Adrenal gland (tissue), 12 donors: Measurements from ENCODE around the gene CELF5. TPM values are rescaled to one million over a fixed set of nuclear protein-coding genes. Genes with fewer than 3 reads are reported as not detected.

Source experiments
- DNase-seq, 7 donors: peaks; one replicate each; pipeline ENCODE4 v3.0.0-alpha.2; 2019 to 2020
- H3K27ac ChIP-seq, 5 donors: fragments of 200-600 bp; sonication (generic) in 4 of 5; 1 replicate in 3 of 5; 2 replicates in 2 of 5; pipeline versions ENCODE4 v1.5.1 to v1.8.0; 2016 to 2020; ENCODE audit warnings: mild to moderate bottlenecking in 1 of 5
- H3K27me3 ChIP-seq: fragments of 200-600 bp; 2 replicates; pipeline ENCODE4 v1.8.0; 2021
- H3K36me3 ChIP-seq, 2 donors: fragments of 200-600 bp; replicated peaks in 1 of 2; 1 replicate in 1 of 2; 2 replicates in 1 of 2; pipeline versions ENCODE4 v1.5.1 to v1.8.0; 2018 to 2022
- H3K4me1 ChIP-seq, 2 donors: fragments of 200-600 bp; replicated peaks in 1 of 2; 1 replicate in 1 of 2; 2 replicates in 1 of 2; pipeline versions ENCODE4 v1.5.1 to v1.8.0; 2018 to 2021
- H3K4me3 ChIP-seq, 4 donors: fragments of 200-600 bp; sonication (generic) in 3 of 4; one replicate each; pipeline ENCODE4 v1.5.1; 2016 to 2018
- H3K9me3 ChIP-seq, 3 donors: fragments of 200-600 bp; sonication (generic) in 1 of 3; replicated peaks in 1 of 3; 1 replicate in 2 of 3; 2 replicates in 1 of 3; pipeline versions ENCODE4 v1.5.1 to v1.8.0; 2016 to 2021
- POLR2A ChIP-seq, 2 donors: fragments of 450-650 bp; IDR thresholded peaks; one replicate each; pipeline ENCODE4 v1.6.1; 2017; ENCODE audit warnings: antibody characterized with exemption in 2 of 2, mild to moderate bottlenecking in 2 of 2, moderate library complexity in 1 of 2
- WGBS, 4 donors: extraction: QIAGEN DNeasy Blood & Tissue Kit in 2 of 4; methylation state at CpG; one replicate each; pipeline versions ENCODE4 v1.1.5 to v1.1.7; 2013 to 2017; 5-methylcytosine and 5-hydroxymethylcytosine counted together
- intact Hi-C, 2 donors: fragments of 100-400 bp; cut with DNase I; formaldehyde crosslinking; loops; one replicate each; pipeline versions ENCODE4 v1.14.1 to v1.15.0; 2022 to 2023
- polyA plus RNA-seq, 3 donors: library from polyadenylated mRNA; stranded (reverse); fragments of 200-250 nt in 2 of 3; fragments of 350-450 nt in 1 of 3; fragmentation: Illumina TruSeq in 1 of 3; extraction: RNeasy Lipid Tissue Mini Kit (QIAGEN cat#74804) in 1 of 3; gene quantifications; one replicate each; pipeline ENCODE4 v1.2.3, GENCODE V29; 2013 to 2014
- total RNA-seq, 9 donors: library from RNA; depleted of rRNA in 4 of 9; stranded (reverse); fragments of >200 nt in 4 of 9; fragments of 120-200 nt in 1 of 9; fragmentation: NEBNext Ultra II Directional in 1 of 9; extraction: Animal tissue kit (Norgen Biotek cat#: 25700) in 1 of 9; gene quantifications; one replicate each; pipeline versions ENCODE4 v1.1.0 to v1.2.4, GENCODE V29; 2013 to 2023
- TF ChIP-seq, protein P1 (sequence below), 6 experiments: fragments of 450-650 bp in 4 of 6; fragments of 200-600 bp in 2 of 6; sonication (generic) in 1 of 6; IDR thresholded peaks; 1 replicate in 5 of 6; 2 replicates in 1 of 6; pipeline versions ENCODE4 v1.5.1 to v1.8.0; 2016 to 2021; ENCODE audit warnings: antibody characterized with exemption in 6 of 6, mild to moderate bottlenecking in 2 of 6, moderate library complexity in 1 of 6
- donor health status: healthy with polysubstance abuse.
- donor health status: Bipolar disorder and iron deficiency.
- donor health status: DM: yes; HTN: yes; CAD: no.
- donor health status: DM: no; HTN: no; CAD: no.
- donor health status: DM: no; HTN: no; CAD: no.
- donor health status: DM: yes; HTN: yes; CAD: no.

The CELF5 gene
- total and polyA plus RNA-seq, 12 donors = 0.08 to 1.6 (median 0.58) TPM; not detected in 4

DNA sequence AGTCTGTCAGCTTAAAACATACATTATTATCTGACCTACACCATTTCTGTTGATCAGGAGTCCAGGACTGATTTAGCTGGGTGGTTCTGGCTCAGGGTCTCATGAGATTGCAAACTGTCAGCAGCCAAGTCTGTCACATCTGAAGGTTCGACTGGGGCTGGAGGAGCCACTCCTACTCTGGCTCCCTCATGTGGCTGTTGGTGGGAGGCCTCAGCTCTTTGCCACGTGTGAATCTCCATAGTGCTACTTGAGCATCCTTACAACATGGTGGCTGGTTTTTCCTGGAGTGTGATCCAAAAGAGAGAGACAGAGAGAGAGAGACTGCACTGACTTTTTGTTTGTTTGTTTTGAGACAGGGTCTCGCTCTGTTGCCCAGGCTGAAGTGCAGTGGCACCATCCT, 78.3 kb downstream of the CELF5 start:
- no peak overlapping the region for H3K27ac ChIP-seq
- peaks cover 14% of the 10 kb centered on the region for H3K27me3 ChIP-seq
- no peak for DNase-seq
- no peaks in the 10 kb centered on the region for H3K36me3 ChIP-seq
- WGBS, 4 donors = 54 to 74% (median 63%) methylated on average over 2 to 3 of the region's 3 CpGs
- TF ChIP-seq, protein P1, sequence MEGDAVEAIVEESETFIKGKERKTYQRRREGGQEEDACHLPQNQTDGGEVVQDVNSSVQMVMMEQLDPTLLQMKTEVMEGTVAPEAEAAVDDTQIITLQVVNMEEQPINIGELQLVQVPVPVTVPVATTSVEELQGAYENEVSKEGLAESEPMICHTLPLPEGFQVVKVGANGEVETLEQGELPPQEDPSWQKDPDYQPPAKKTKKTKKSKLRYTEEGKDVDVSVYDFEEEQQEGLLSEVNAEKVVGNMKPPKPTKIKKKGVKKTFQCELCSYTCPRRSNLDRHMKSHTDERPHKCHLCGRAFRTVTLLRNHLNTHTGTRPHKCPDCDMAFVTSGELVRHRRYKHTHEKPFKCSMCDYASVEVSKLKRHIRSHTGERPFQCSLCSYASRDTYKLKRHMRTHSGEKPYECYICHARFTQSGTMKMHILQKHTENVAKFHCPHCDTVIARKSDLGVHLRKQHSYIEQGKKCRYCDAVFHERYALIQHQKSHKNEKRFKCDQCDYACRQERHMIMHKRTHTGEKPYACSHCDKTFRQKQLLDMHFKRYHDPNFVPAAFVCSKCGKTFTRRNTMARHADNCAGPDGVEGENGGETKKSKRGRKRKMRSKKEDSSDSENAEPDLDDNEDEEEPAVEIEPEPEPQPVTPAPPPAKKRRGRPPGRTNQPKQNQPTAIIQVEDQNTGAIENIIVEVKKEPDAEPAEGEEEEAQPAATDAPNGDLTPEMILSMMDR (IDR thresholded peaks at IDR 0.05) = no peak
- H3K4me1 ChIP-seq = peaks cover 0 to 7% of the 10 kb centered on the region in 2 donors
- no peak overlapping the region for H3K4me3 ChIP-seq
- no peaks in the 10 kb centered on the region for H3K9me3 ChIP-seq
- intact Hi-C loops = no loop called here

- no peak overlapping the region for H3K4me3 ChIP-seq
- no peak for TF ChIP-seq POLR2A (IDR thresholded peaks at IDR 0.05)
- TF ChIP-seq, protein P1 (IDR thresholded peaks at IDR 0.05) = peak; percentile 80 to 92 (median 88)
- DNase-seq = peak; percentile 57 to 86 (median 76)
- H3K36me3 ChIP-seq = no peaks in the 10 kb centered on the region
- H3K27ac ChIP-seq = no peak overlapping the region
- intact Hi-C loops = no loop called here
- no peaks in the 10 kb centered on the region for H3K9me3 ChIP-seq
- WGBS, 4 donors = 3 to 6% (median 3%) methylated on average over 19 to 22 of the region's 22 CpGs
- H3K27me3 ChIP-seq = peaks cover 20% of the 10 kb centered on the region
- H3K4me1 ChIP-seq = peaks cover 0 to 7% of the 10 kb centered on the region in 2 donors
Measured at GRCh38 chr19:3304871-3305423, 80.5 kb downstream of the CELF5 start.

DNA sequence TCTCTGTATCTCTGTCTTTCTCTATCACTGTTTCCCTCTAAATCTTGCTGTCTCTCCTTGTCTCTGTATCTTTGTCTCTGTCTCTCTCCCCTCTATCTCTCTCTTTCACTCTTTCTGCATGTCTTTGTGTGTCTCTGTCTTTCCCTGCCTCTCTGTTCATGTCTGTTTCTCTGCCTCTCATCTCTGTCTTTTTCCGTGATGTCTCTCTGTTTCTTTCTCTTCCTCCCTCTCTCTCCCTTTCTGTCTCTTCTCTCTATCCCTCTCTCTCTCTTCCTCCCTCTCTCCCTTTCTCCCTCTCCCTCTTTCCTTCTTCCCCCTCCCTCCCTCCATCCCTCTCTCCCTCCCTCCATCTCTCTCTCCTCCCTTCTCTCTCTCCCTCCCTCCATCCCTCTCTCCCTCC, 85.3 kb downstream of the CELF5 start:
- no peak overlapping the region for H3K27ac ChIP-seq
- H3K27me3 ChIP-seq = peaks cover 29% of the 10 kb centered on the region
- WGBS, 4 donors = 57 to 76% (median 66%) methylated on average over 1 of the region's 1 CpG
- peaks cover 0 to 5% of the 10 kb centered on the region in 2 donors for H3K4me1 ChIP-seq
- no peaks in the 10 kb centered on the region for H3K36me3 ChIP-seq
- intact Hi-C loops = loop anchor here in 1 of 2 donors (10.0 kb wide), 1 partner anchor 315 kb away; the partner anchor contains the start of gene CACTIN
- TF ChIP-seq, protein P1 (IDR thresholded peaks at IDR 0.05) = no peak
- TF ChIP-seq POLR2A (IDR thresholded peaks at IDR 0.05) = no peak
- H3K4me3 ChIP-seq = no peak overlapping the region
- no peak for DNase-seq
- no peaks in the 10 kb centered on the region for H3K9me3 ChIP-seq

DNA sequence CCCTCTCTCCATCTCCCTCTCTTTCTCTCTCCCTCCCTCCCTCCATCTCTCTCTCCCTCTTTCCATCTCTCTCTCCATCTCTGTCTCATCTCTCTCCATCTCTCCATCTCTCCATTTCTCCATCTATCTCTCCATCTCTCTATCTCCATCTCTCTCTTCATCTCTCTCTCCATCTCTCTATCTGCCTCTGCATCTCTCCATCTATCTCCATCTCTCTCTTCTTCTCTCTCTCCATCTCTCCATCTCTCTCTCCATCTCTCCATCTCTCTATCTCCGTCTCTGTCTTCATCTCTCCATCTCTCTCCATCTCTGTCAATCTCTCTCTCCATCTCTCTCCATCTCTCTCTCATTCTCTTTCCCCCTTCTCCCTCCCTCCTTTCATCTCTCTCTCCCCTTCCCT, 85.8 kb downstream of the CELF5 start:
- H3K36me3 ChIP-seq = no peaks in the 10 kb centered on the region
- H3K4me1 ChIP-seq = no peaks in the 10 kb centered on the region
- H3K9me3 ChIP-seq = no peaks in the 10 kb centered on the region
- no peak overlapping the region for H3K4me3 ChIP-seq
- H3K27me3 ChIP-seq = peaks cover 29% of the 10 kb centered on the region
- WGBS, 4 donors = 63 to 72% (median 67%) methylated on average over 1 of the region's 1 CpG
- H3K27ac ChIP-seq = no peak overlapping the region
- TF ChIP-seq POLR2A (IDR thresholded peaks at IDR 0.05) = no peak
- TF ChIP-seq, protein P1 (IDR thresholded peaks at IDR 0.05) = no peak
- DNase-seq = no peak
- intact Hi-C loops = loop anchor here in 1 of 2 donors (10.0 kb wide), 1 partner anchor 315 kb away; the partner anchor contains the start of gene CACTIN
